HepG2 (cell line): ENCODE results near the gene ZNF384. TPM values are rescaled to one million over a fixed set of nuclear protein-coding genes. Genes with fewer than 3 reads are reported as not detected.

Source experiments
- AHDC1 ChIP-seq: sonication (generic); formaldehyde crosslinking; IDR thresholded peaks from 2 replicates; pipeline ENCODE4 v1.5.1; 2020; ENCODE audit warnings: mild to moderate bottlenecking, missing genetic modification reagents, borderline replicate concordance
- E2F2 ChIP-seq: sonication (generic); formaldehyde crosslinking; IDR thresholded peaks from 2 replicates; pipeline ENCODE4 v1.4.0; 2020; ENCODE audit warnings: missing genetic modification reagents, borderline replicate concordance
- ELK4 ChIP-seq: sonication (generic); formaldehyde crosslinking; IDR thresholded peaks from 2 replicates; pipeline ENCODE4 v1.9.0; 2021; ENCODE audit warnings: missing genetic modification reagents, borderline replicate concordance
- HMGXB4 ChIP-seq, 2 experiments: sonication (generic) in 1 of 2; formaldehyde crosslinking in 1 of 2; IDR thresholded peaks; 2 replicates each; pipeline versions ENCODE4 v1.4.0 to v1.6.1; 2018 to 2020; ENCODE audit warnings: missing genetic modification reagents in 2 of 2, borderline replicate concordance in 1 of 2, low read depth in 1 of 2, mild to moderate bottlenecking in 1 of 2, missing biosample characterization in 1 of 2
- LCORL ChIP-seq, 2 experiments: fragments of 450-650 bp in 1 of 2; sonication (generic) in 1 of 2; formaldehyde crosslinking in 1 of 2; IDR thresholded peaks; 2 replicates each; pipeline versions ENCODE4 v1.5.0 to v1.6.1; 2017 to 2020; ENCODE audit warnings: antibody characterized with exemption in 1 of 2, missing genetic modification reagents in 1 of 2
- PATZ1 ChIP-seq: sonication (generic); formaldehyde crosslinking; IDR thresholded peaks from 2 replicates; pipeline ENCODE4 v1.4.0; 2020; ENCODE audit warnings: missing genetic modification reagents
- SETDB1 ChIP-seq: sonication (generic); formaldehyde crosslinking; IDR thresholded peaks from 2 replicates; pipeline ENCODE4 v1.5.1; 2020; ENCODE audit warnings: missing genetic modification reagents, mild to moderate bottlenecking, borderline replicate concordance
- ZBTB42 ChIP-seq: sonication (generic); formaldehyde crosslinking; IDR thresholded peaks from 2 replicates; pipeline ENCODE4 v1.5.0; 2020; ENCODE audit warnings: mild to moderate bottlenecking, missing genetic modification reagents
- ZIK1 ChIP-seq: sonication (generic); formaldehyde crosslinking; IDR thresholded peaks from 2 replicates; pipeline ENCODE4 v1.5.0; 2020; ENCODE audit warnings: mild to moderate bottlenecking, low read depth, missing genetic modification reagents, borderline replicate concordance
- ZNF10 ChIP-seq: sonication (generic); formaldehyde crosslinking; IDR thresholded peaks from 2 replicates; pipeline ENCODE4 v1.4.0; 2020; ENCODE audit warnings: mild to moderate bottlenecking, low read depth, missing genetic modification reagents, borderline replicate concordance
- ZNF230 ChIP-seq: sonication (generic); formaldehyde crosslinking; IDR thresholded peaks from 2 replicates; pipeline ENCODE4 v1.4.0; 2020; ENCODE audit warnings: mild to moderate bottlenecking, missing genetic modification reagents
- ZNF382 ChIP-seq: sonication (generic); formaldehyde crosslinking; IDR thresholded peaks from 2 replicates; pipeline ENCODE4 v1.5.0; 2020; ENCODE audit warnings: missing genetic modification reagents, mild to moderate bottlenecking, borderline replicate concordance
- ZNF766 ChIP-seq: sonication (generic); formaldehyde crosslinking; IDR thresholded peaks from 2 replicates; pipeline ENCODE4 v1.5.0; 2020; ENCODE audit warnings: missing genetic modification reagents, borderline replicate concordance
- ZSCAN30 ChIP-seq: sonication (generic); formaldehyde crosslinking; IDR thresholded peaks from 2 replicates; pipeline ENCODE4 v1.5.0; 2020; ENCODE audit warnings: mild to moderate bottlenecking, missing genetic modification reagents
- polyA plus RNA-seq, 8 experiments: library from polyadenylated mRNA; depleted of rRNA in 3 of 8; stranded (reverse) in 7 of 8; unstranded in 1 of 8; fragments of >200 nt; fragmentation: Illumina TruSeq in 4 of 8; extraction: Trizol in 4 of 8; gene quantifications; 2 replicates each; pipeline versions ENCODE4 v1.2.1 to v1.2.3, GENCODE V29; 2011 to 2016; ENCODE audit warnings: low read depth in 4 of 8, missing spikeins in 1 of 8, mixed read lengths in 1 of 8; ENCODE audit not compliant: insufficient read depth in 1 of 8
- total RNA-seq, 5 experiments: library from RNA; depleted of rRNA; stranded (reverse); fragments of >200 nt; fragmentation: Illumina TruSeq; extraction: Trizol; gene quantifications; 2 replicates each; pipeline ENCODE4 v1.2.3, GENCODE V29; 2016; ENCODE audit warnings: low read depth in 1 of 5

The ZNF384 gene
- total and polyA plus RNA-seq, 2 of the 13 experiments (the other 11 are each of a cell fraction or from before 2014, with no cell fraction given), result 23.6 to 55.3 TPM

- no peak for TF ChIP-seq ZBTB42 (CRISPR knock-in tag)
- TF ChIP-seq SETDB1, result no peak
- peak in 1 of 2 experiments; percentile 63; a peak in 2 of 4 replicates for TF ChIP-seq HMGXB4 (CRISPR knock-in tag; IDR thresholded peaks at IDR 0.05; ENCODE audit: borderline replicate concordance in 1 of 2, low read depth in 1 of 2)
- TF ChIP-seq E2F2 (CRISPR knock-in tag), result no peak
- peak; percentile 77; the same call in 1 of the 2 replicates for TF ChIP-seq LCORL (IDR thresholded peaks at IDR 0.05)
- peak; percentile 56; the same call in 1 of the 2 replicates for TF ChIP-seq LCORL (CRISPR knock-in tag; IDR thresholded peaks at IDR 0.05)
- TF ChIP-seq ZNF382 (CRISPR knock-in tag), result no peak; the same call in 1 of the 2 replicates
- TF ChIP-seq ZSCAN30 (CRISPR knock-in tag), result peak; percentile 95; the same call in 1 of the 2 replicates
- TF ChIP-seq ZIK1, result peak; percentile 71; the same call in 1 of the 2 replicates
- peak; percentile 88; the same call in 1 of the 2 replicates for TF ChIP-seq ZNF766 (CRISPR knock-in tag)
- peak; percentile 20; the same call in 1 of the 2 replicates for TF ChIP-seq ELK4
- peak; percentile 96 for TF ChIP-seq PATZ1 (CRISPR knock-in tag)
- TF ChIP-seq ZNF230, result 0 out of 2 replicates have a peak, but pooled peaks have one; percentile 45
- no peak for TF ChIP-seq ZNF10 (CRISPR knock-in tag)
- no peak for TF ChIP-seq AHDC1
These were observed 34.6 kb upstream of the ZNF384 start, which contains the start of gene COPS7A (continued) for GRCh38 chr12:6723607-6724408.
